NCI-H226 (cell line): Measurements from ENCODE around the gene SYT6.

ENCODE experiments used
- DNase-seq: peaks from one replicate; pipeline ENCODE4 v3.0.0-alpha.2; 2015

SYT6 gene

DNA sequence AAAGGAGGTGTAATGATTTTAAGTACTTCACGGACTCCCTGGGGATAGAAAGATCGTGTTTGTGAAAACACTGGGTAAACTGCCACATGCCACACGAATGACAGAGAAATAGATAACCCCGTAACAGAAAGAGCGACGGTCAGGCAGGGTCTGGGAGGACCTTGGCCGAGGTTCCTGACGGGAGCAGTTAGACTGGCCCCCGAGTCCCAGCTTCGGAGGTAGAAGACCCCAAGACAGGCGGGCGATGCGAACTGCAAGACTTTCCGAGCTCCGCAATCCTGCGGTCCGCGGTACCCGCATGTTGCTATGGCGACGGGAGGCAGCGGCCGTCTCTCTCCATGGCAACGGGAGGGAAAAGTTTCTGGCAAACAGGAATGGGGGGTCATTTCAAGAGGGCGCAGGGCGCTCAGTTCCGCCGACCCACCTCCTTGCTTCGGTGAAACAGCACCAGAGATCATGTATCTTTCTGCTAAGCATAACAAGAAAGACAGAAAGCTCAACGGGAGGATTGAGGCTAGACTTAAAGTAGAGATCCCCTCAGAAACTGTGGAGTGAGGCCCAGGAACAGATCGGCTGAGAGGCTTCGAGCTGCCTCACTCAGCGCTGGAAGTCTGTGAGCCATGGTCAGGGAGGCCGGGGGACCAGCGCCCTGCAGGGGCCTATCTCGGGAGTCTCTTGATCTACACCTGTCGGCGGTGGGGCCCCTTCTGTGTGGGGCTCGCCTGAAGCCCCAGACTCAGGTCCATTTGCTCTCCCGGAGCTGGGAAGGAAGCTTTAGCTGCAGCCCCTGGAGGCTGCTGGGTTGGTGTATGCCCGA lies 685 bp upstream of the SYT6 start:
- DNase-seq, result no peak

GRCh38 chr1:114152508-114153260 lies 985 bp downstream of the SYT6 start:
- no peak for DNase-seq

DNA sequence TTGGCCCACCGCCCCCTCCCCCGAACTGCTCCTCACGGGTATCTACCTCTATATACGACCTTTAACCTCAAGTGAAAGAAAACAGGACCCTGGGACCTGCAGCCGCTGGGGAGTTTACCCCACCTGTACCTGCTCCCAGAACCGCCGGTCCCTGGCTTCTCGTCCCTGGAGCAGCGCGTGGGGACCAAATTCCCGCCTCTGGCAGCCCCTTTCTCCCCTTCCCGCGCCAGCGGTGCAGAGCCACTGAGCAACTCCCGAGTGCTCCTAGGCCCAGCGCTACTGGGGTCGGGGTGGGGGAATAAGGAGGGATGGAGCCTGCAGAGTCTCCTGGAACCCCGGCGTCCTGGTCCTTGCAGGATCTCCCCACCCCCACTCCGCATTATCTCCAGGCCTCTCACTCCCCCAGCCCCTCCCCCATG lies 1.6 kb downstream of the SYT6 start:
- no peak for DNase-seq

- no peak for DNase-seq
These were observed 3.7 kb downstream of the SYT6 start for GRCh38 chr1:114150016-114150415.

DNA sequence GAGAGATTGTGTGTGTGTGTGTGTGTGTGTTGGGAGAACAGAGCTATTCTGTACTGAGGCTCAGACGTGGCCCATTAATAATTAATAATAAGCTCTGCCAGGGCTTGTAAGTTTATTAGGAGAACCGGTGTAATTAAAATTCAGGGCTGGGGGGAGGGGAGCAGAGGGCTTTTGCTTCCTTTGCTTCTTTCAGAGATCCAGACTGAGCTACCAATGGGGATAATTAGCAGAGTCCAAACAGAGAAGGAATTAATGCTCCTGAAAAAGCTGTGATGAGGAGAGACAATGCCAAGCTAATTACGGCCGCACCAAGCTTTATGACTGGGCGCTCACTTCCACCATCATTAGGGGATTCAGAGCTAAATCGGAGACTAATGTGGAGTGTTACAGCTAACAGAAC lies 4.5 kb downstream of the SYT6 start:
- no peak for DNase-seq

DNA sequence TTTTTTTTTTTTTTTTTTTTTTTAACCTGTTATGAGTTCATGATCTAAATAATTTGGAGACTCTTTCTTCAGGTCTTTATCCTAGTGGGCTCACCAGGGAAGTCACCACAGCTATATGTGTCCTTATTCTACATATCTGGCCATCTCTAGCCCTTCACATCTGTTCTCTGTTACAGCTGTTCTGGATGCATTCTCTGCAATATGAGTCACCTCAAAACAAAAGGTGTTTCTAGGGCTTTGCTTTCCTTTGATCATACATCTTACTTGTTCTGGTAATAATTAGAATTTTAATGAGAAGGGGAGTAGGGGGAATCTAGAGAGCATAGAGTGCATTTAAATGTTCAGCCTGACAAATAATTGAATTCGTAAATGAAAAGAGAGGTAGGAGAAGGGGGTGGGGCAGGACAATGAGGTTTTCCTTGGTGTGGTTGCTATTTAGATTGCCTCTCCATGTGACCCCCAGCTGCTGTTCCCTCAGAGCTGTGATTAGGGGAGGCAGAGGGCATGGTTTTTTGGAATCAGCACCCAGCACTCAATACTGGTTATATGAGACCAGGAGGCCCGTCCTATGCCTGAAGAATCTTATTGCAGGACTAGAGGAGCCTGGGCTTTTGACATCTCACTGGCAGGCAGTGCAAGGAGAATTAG lies 8.0 kb downstream of the SYT6 start:
- no peak for DNase-seq

- DNase-seq, result no peak
These were observed 9.7 kb downstream of the SYT6 start for GRCh38 chr1:114144016-114144415.

GRCh38 chr1:114139540-114139939 lies 14.1 kb downstream of the SYT6 start:
- no peak for DNase-seq

DNA sequence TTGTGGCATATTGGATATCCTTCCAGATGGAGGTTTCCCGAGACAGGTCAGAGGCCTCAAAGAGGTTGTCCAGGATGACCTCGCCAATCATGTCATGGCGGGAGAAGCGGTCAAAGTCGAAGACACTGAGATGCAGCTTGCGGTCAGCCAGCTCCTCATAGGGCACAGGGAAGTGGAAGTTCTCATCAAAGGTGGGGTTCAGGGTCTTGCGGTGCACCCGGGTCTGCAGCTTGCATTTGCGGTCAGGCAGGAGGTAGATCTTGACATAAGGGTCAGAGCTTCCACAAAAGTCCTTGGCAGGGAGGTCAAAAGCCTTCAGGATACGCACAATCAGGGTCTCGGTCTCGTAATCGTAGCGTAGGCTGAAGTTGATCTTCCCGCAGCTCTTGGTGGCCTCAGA lies 16.2 kb downstream of the SYT6 start:
- DNase-seq, result no peak

GRCh38 chr1:114135786-114136185 lies 17.9 kb downstream of the SYT6 start:
- DNase-seq, result no peak

- no peak for DNase-seq
These were observed 19.2 kb downstream of the SYT6 start for GRCh38 chr1:114134518-114134917.

DNA sequence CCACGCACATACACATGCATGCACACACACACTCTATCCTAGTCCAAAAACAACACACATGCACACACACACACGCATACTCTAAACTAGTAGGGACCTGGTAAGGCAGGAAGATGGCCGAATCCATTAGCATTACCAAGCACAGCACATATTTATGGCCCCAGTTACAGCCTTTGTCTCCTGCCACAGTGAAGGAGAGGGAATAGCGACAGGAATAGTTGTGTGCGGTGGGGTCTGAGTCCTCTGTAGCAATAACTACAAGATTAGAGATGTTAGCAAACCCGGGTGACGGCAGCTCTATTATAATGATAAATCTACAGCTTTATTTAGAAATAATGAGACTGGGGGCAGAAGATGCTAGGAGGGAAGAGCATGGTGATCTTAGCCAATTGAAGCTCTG lies 20.5 kb downstream of the SYT6 start:
- DNase-seq, result no peak

DNA sequence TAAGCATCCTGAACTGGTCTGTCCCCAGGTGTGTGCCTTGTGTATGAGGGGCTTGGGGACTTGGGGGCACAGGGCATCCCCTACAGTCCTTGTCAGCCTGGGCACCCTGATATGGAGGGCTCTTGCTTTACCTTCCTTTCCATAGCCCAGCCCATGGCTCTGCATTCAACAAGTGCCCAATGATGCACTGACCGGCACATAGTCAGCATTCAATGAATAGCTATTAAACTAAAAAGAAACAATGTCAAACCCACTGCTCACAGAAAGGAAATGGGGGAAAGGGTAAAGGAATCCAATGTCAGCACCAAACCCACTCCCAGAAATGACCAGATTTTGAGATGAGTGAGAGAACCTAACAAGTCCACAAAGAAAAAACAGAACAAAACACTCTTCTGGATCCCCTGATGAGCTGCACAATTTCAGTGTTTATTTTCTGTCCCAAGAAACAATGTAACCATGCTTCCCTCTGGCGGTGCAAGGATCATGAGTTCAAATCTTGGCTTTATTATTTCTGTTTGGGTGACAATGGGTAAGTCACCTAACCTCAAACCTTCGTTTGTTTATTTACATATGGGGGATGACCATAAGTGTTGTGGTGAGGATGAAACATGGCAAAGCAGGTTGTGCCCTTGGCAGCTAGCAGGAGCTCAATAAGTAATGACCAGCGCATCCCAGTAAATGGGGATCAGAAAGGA lies 22.0 kb downstream of the SYT6 start:
- no peak for DNase-seq

DNA sequence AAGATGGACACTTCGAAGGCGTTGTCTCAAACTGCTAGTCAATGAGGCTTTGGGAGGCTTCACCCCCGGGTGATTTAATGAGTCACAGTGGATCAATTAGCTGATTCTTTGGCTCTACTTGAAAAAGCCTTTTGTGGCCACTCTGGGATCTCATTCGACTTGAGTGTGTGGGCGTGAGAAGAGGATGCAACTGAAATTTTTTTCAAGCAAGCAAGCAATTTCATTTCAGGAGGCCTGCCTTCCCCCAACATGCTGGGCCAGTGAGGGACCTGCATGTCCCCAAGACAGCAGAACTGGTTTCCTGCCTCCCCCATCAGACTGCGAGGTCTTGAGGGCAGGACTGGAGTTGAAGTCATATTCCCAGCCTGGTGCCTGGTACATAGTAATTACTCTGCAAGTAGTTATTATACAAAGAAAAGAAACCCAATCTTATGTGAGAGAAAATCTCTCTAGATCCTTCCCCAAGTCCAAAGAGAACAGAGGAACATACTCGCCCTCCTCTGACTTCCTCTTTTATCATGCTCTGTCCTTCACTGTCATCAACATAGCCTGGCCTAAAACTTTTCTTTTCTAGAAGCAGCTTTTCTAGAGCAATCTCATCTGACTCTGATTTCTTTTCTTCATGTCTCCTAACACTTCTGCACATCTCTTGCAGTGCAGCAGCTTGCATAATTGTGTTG lies 22.7 kb downstream of the SYT6 start:
- no peak for DNase-seq

GRCh38 chr1:114130213-114130612 lies 23.5 kb downstream of the SYT6 start:
- DNase-seq, result no peak

GRCh38 chr1:114128293-114128692 lies 25.4 kb downstream of the SYT6 start:
- DNase-seq, result no peak

GRCh38 chr1:114126261-114127095 lies 27.2 kb downstream of the SYT6 start:
- DNase-seq, result no peak

GRCh38 chr1:114124644-114125043 lies 29.0 kb downstream of the SYT6 start:
- DNase-seq, result no peak

DNA sequence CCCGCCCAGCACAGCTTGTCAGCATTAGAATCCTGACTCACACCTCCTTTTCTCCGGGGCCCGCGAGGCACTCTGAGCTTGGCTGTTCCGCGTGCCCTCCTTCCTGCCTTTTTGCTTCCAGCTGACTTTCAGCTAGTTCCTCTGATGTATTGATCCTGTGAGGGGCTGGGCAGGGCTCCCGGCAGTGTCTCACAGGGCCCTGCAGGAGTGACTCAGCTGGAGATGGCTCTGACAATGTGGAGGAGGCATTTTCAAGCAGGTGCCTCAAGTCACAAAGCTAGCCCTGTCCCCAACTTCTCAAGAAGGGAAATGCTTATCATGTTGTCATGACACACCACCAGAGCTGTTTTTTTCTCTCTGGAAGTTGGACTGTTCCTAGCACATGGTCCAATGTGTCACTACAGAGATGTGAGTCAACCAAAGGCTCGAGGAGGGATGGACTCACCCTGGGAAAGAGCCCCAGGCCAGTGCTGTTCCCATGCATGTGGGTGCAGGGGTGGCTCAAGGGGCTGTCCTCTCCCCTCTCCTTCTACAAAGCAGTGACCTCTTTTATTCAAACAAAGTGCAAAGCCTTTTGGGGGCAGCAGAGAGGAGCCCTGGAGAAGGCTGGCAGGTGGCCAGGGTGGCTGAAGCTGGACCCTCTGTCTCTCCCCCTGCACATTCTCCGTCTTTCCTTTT lies 30.6 kb downstream of the SYT6 start:
- no peak for DNase-seq

GRCh38 chr1:114118351-114118990 lies 35.2 kb downstream of the SYT6 start:
- DNase-seq, result no peak

GRCh38 chr1:114117654-114118053 lies 36.0 kb downstream of the SYT6 start:
- no peak for DNase-seq
